Measurements from ENCODE around the gene LRP3.
A peak's percentile ranks its signal among the peaks of the same experiment; 100 is the strongest.
"Not testable (repeated sequence)": the region's sequence is repeated elsewhere in the genome, so short reads cannot be mapped to it uniquely, and the experiment has no call there.

The LRP3 gene

GRCh38 chr19:33193865-33194362 is at the start of gene LRP3:
Gene LRP3 (plus strand): TSS chr19:33194330. CDS start chr19:33194786, 456 bp downstream.
- no peak for DNase-seq

- no peak for DNase-seq
These were observed 47.9 kb upstream of the LRP3 start for GRCh38 chr19:33146209-33146608.

DNA sequence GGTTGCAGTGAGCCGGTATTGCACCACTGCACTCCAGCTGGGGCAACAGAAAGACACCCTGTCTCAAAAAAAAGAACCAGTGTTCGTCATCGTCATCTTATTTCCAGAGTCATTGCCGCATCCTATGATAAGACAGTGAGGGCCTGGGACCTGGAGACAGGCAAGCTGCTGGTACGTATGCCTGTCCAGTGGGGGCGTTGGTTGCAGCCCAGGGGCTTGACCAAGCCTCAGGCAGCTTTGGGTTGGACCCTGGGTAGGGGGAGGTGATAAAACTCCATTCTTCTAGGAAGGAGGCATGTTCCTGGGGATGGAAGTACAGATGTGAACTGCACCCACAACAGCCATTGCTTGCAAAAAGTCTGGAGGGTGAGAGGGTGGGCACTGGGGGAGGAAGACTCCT is 46.6 kb upstream of the LRP3 start:
- DNase-seq = no peak

DNA sequence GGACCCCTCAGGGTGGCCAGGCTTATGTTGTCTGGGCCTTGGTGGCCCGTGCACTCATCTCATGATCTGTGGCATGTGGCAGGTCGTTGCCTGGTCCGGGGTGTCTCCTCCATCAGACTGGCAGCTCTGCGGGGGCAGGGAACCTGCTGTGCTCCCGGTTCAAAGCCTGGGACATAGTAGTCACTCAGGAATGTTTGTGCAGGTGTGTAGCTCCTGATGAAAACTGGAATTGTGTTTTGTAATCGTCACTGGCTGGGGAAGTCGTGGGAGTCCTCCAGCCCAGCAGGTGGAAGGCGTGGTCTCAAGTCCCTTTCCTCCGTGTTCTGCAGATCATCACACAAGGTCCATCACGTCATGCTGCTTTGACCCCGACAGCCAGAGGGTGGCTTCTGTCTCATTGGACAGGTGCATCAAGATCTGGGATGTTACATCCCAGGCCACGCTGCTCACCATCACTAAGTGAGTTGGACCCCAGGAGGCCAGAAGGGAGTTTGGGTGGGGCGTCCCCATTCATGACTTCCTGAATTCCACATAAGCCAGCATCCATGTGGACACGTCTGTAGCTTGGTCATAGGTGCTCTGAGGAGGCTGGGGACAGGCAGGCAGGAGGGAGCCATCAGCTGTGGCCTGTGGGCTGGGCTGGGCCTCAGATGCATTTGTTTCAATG is 43.1 kb upstream of the LRP3 start:
- no peak for DNase-seq

- DNase-seq = no peak
These were observed 42.0 kb upstream of the LRP3 start for GRCh38 chr19:33152176-33152575.

GRCh38 chr19:33152625-33153024 is 41.5 kb upstream of the LRP3 start:
- DNase-seq = not testable (repeated sequence)

DNA sequence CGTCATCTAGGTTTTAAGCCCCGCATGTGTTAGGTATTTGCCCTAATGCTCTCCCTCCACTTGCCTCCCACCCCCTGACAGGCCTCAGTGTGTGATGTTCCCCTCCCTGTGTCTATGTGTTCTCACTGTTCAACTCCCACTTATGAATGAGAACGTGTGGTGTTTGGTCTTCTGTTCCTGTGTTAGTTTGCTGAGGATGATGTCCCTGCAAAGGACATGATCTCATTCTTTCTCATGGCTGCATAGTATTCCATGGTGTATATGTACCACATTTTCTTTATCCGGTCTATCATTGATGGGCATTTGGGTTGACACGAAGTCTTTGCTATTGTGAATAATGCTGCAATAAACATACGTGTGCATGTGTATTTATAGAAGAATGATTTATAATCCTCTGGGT is 39.8 kb upstream of the LRP3 start:
- DNase-seq = not testable (repeated sequence)

- no peak for DNase-seq
These were observed 37.8 kb upstream of the LRP3 start for GRCh38 chr19:33156334-33156733.

GRCh38 chr19:33157906-33158305 is 36.2 kb upstream of the LRP3 start:
- peak in 1 of 2 donors; percentile 3 for DNase-seq

GRCh38 chr19:33158365-33158764 is 35.8 kb upstream of the LRP3 start:
- DNase-seq = no peak

DNA sequence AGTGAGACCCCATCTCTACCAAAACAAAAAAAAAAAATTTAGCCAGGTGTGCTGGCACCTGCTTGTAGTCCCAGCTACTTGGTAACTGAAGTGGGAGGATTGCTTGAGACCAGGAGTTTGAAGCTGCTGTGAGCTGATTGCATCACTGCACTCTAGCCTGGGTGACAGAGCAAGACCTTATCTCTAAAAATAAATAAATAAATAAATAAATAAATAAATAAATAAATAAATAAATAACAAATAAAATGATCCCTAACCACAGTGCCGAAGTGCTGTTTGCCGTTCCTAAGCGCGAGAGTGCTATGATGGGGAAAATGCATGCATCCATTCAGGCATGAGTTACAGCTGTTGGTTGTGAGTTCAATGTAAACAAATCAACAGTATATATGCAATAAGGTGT is 35.0 kb upstream of the LRP3 start:
- no peak for DNase-seq

- DNase-seq = no peak
These were observed 34.2 kb upstream of the LRP3 start for GRCh38 chr19:33159893-33160292.

- DNase-seq = no peak
These were observed 32.9 kb upstream of the LRP3 start for GRCh38 chr19:33161201-33161600.

DNA sequence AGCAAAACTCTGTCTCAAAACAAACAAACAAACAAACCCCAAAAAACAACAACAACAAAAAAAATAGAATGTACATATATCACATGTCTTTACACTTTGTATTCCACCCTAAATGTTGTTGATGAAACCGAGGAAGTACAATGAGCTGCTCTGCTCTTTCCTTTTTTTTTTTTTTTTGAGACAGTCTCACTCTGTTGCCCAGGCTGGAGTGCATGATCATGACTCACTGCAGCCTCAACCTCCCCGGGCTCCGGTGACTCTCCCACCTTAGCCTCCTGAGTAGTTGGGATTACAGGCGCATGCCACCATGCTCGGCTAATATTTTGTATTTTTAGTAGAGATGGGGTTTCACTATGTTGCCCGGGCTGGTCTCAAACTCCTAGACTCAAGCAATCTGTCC is 30.6 kb upstream of the LRP3 start:
- DNase-seq = no peak

DNA sequence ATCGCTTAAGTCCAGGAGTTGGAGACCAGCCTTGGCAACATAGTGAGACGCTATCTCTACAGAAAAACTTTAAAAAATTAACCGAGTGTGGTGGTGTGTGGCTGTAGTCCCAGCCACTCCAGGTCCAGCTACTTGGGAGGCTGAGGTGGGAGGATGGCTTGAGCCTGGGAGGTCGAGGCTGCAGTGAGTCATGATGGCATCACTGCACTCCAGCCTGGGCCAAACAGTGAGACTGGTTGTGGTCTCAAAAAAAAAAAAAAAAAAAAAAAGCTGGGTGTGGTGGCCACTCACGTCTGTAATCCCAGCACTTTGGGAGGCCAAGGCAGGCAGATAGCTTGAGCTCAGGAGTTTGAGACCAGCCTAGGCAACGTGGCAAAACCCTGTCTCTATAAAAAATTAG is 28.1 kb upstream of the LRP3 start:
- not testable (repeated sequence) for DNase-seq

DNA sequence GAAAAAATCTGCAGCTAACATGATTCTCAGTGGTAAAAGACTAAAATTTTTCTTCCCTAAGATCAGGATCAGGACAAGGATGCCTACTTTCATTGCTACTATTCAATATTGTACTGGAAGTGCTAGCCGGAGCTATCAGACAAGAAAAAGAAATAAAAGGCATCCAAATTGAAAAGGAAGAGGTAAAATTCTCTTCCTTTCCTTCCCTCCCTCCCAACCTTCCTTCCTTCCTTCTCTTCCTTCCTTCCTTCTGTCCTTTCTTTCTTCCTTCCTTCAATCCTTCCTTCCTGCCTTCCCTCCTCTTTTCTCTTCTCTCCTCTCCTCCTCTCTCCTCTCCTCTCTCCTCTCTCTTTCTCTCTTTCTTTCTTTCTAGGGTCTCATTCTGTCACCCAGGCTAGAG is 26.7 kb upstream of the LRP3 start:
- no peak for DNase-seq

GRCh38 chr19:33168528-33168927 is 25.6 kb upstream of the LRP3 start:
- no peak for DNase-seq

DNA sequence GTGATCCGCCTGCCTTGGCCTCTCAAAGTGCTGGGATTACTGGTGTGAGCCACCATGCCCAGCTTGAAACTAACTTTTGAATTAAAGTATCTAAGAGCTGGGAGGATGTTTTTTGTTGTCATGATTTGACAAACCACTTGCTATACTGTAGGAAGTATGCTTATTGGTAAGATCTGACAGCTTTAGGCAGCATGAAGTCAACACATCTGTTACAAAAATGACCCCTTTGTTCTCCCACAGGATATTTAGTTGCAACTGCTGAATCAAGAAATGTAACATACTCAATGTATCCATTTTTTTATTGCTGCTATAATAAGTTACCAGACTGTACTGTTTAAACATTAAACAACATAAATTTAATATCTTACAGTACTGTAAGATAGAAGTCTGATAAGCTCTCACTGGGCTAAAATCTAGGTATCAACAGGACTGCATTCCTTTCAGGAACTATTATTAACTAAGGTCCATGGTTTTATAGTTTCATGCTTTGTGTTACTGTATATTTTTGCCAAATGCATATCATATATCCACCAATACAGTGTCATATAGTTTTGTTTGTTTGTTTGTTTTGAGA is 22.8 kb upstream of the LRP3 start:
- no peak for DNase-seq

GRCh38 chr19:33171916-33172359 is 22.2 kb upstream of the LRP3 start:
- DNase-seq = no peak

DNA sequence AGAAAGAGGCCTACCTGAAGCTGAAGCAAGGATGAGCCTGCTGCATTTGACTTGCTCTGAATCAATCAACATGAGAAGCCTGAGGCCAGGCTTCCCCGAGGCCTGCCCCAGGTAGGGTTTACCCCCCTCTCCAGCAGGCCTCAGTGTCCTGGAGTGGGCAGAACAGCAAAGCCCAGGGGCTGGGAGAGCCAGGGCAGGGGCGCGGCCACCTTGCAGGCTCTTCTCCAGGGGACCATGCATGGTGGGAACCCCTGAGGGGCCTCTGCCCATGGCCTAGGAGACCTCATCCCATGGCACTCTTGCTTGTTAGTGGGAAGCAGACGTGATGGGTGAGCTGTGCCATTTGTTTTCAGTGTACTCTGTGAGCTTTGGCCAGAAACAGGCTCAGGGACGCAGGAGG is 19.9 kb upstream of the LRP3 start:
- no peak for DNase-seq

DNA sequence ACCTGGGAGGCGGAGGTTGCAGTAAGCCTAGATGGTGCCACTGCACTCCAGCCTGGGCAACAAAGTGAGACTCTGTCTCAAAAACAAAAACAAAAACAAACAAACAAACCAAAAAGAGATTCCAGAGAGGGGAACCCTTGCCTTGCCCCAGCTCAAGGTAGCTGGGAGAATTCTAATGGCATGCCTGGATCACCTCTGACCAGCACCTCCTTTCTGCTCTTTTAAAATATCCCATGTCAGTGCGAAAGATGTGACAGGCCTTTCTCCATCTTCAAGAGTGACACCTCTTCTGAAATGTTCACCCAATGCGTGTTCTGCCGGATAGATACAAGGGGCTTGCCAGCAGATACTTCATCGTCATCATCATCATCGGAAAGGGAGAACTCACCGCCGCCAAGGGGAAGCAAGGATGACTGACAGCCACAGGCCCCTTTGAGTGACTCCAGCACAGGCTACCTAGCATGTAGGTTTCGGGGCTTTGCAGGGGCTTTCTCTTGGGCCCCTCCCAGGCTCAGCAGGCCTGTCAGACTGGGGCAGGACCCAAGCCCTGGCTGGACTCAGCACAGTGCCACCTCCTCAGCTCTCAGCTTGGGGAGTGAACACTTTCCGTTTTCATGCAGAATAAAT is 18.9 kb upstream of the LRP3 start:
- no peak for DNase-seq

DNA sequence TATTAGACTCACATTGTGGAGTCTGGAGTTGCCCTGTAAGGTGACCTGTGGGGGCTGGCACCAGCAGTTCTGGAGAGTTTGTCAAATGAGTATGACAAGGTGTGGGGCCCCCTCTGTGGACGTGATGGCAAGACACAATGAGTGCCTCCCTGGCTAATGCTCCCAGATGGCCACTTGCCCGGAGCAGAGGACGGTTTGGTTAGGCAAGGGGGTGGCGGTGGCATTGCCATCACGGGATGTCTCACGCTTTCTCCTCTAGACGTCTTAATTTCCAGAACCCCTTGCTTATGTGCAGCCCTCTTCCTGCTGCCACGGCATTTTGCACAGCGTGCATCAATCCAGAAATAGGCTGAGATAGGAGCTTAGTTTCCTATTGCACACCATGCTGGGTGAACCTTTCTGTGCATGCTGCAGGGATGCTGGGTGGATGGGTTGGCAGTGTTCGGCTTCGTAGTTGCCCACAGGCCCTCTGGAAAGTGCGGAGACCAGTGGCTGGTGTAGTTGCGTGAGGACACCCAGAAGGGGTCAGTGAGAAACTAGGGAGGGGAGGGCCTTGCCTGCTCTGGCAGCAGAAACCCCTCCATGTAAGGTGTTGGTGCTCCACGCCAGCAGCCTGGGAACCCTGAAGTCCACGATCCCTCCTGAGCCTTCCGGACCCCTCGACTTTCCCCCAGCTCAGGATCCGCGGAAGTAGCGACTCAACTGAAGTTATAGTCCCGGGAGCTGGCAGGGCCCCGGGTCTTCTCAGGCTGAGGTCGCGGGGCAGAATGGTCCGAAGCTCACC is 18.1 kb upstream of the LRP3 start:
- DNase-seq = no peak

DNA sequence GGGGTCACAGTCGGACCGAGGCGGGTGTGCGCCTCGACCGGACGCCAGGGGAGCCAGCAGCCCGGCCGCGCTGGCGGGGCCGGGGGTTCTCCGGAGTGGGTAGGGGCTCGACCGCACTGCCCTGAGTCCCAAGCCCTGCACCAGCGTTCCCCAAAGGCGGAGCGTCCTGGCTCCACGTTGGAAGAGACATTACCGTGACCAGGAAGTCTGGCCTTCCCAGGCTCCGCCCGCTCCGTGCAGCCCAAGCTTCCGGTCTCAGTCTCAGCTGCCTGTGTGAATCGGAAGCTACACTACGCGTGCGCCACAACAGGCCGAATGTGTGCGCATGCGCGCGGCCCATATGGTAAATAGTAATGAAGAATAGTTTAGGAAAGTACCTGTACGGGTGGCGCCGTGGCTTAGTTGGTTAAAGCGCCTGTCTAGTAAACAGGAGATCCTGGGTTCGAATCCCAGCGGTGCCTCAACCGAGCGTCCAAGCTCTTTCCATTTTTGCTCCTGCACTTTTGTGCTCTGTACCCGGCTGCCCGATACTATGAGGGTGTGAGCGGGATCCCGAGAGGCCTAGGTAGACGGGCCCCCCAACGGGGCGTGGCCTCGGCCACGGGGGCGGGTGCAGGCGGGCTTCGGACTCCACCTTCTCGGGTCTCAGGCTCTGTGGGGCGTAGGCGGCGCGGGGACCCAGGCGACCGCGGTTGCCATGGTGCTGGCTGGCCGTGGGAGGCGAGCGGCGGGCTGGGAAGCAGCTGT is 17.3 kb upstream of the LRP3 start:
- DNase-seq = peak; percentile 97 to 98

All from bone marrow (tissue), 2 donors.